H9 (cell line): Measurements from ENCODE around the gene ODAD4. TPM values are rescaled to one million over a fixed set of nuclear protein-coding genes. Genes with fewer than 3 reads are reported as not detected.

Experiments used
- DNase-seq: peaks from one replicate; pipeline ENCODE4 v3.0.0-alpha.2; 2017
- H2AFZ ChIP-seq: one replicate; pipeline ENCODE4 v1.6.1; 2013; ENCODE audit warnings: mild to moderate bottlenecking, low read length, control low read depth, moderate library complexity
- H2AK5ac ChIP-seq: 2 replicates; pipeline ENCODE4 v1.6.1; 2013; ENCODE audit warnings: low read length, control low read depth, mixed read lengths; ENCODE audit not compliant: insufficient read length
- H2BK120ac ChIP-seq: one replicate; pipeline ENCODE4 v1.6.1; 2013; ENCODE audit warnings: low read depth, mild to moderate bottlenecking, low read length, control low read depth, inconsistent platforms; ENCODE audit not compliant: poor library complexity, severe bottlenecking
- H2BK12ac ChIP-seq: 2 replicates; pipeline ENCODE4 v1.6.1; 2013; ENCODE audit warnings: low read length, control low read depth, mixed read lengths, low read depth; ENCODE audit not compliant: insufficient read length
- H2BK15ac ChIP-seq: 2 replicates; pipeline ENCODE4 v1.6.1; 2013; ENCODE audit warnings: low read depth, low read length, control low read depth
- H2BK20ac ChIP-seq: one replicate; pipeline ENCODE4 v1.6.1; 2013; ENCODE audit warnings: low read depth, mild to moderate bottlenecking, low read length, control low read depth, inconsistent platforms; ENCODE audit not compliant: poor library complexity, severe bottlenecking
- H2BK5ac ChIP-seq: 2 replicates; pipeline ENCODE4 v1.6.1; 2013; ENCODE audit warnings: low read length, control low read depth, mixed read lengths; ENCODE audit not compliant: insufficient read length
- H3K14ac ChIP-seq: 2 replicates; pipeline ENCODE4 v1.6.1; 2013; ENCODE audit warnings: low read length, control low read depth; ENCODE audit not compliant: insufficient read depth
- H3K18ac ChIP-seq: 2 replicates; pipeline ENCODE4 v1.6.1; 2013; ENCODE audit warnings: low read depth, mild to moderate bottlenecking, mixed read lengths, low read length, control low read depth; ENCODE audit not compliant: insufficient read length
- H3K23ac ChIP-seq: 2 replicates; pipeline ENCODE4 v1.6.1; 2013; ENCODE audit warnings: low read length, control low read depth, mixed read lengths, low read depth; ENCODE audit not compliant: insufficient read length
- H3K23me2 ChIP-seq: 2 replicates; pipeline ENCODE4 v1.6.1; 2013; ENCODE audit warnings: low read depth, mild to moderate bottlenecking, mixed read lengths, low read length, control low read depth; ENCODE audit not compliant: insufficient read length, poor library complexity, severe bottlenecking
- H3K27ac ChIP-seq: 2 replicates; pipeline ENCODE4 v1.5.1; 2013; ENCODE audit warnings: low read length, control low read depth, mixed read lengths, low read depth; ENCODE audit not compliant: insufficient read length
- H3K27me3 ChIP-seq: 2 replicates; pipeline ENCODE4 v1.6.1; 2013; ENCODE audit warnings: low read length, control low read depth, inconsistent platforms; ENCODE audit not compliant: insufficient read depth
- H3K4ac ChIP-seq: 2 replicates; pipeline ENCODE4 v1.6.1; 2013; ENCODE audit warnings: low read depth, mild to moderate bottlenecking, control low read depth, inconsistent platforms, low read length, moderate library complexity
- H3K4me1 ChIP-seq: 2 replicates; pipeline ENCODE4 v1.6.1; 2013; ENCODE audit warnings: low read length, control low read depth, inconsistent platforms; ENCODE audit not compliant: insufficient read depth
- H3K4me2 ChIP-seq: 2 replicates; pipeline ENCODE4 v1.6.1; 2013; ENCODE audit warnings: low read length, control low read depth, mixed read lengths; ENCODE audit not compliant: insufficient read length, insufficient read depth
- H3K56ac ChIP-seq: 2 replicates; pipeline ENCODE4 v1.6.1; 2013; ENCODE audit warnings: low read depth, mild to moderate bottlenecking, mixed read lengths, low read length, control low read depth; ENCODE audit not compliant: insufficient read length
- H3K79me1 ChIP-seq: 2 replicates; pipeline ENCODE4 v1.6.1; 2013; ENCODE audit warnings: low read depth, mild to moderate bottlenecking, moderate library complexity, low read length, control low read depth, inconsistent platforms; ENCODE audit not compliant: insufficient read depth, poor library complexity, severe bottlenecking
- H3K79me2 ChIP-seq: 2 replicates; pipeline ENCODE4 v1.6.1; 2013; ENCODE audit warnings: low read length, control low read depth, inconsistent platforms; ENCODE audit not compliant: insufficient read depth
- H3K9ac ChIP-seq: 2 replicates; pipeline ENCODE4 v1.6.1; 2013; ENCODE audit warnings: low read length, control low read depth, mixed read lengths; ENCODE audit not compliant: insufficient read length; ENCODE audit errors: extremely low read depth
- H3K9me3 ChIP-seq: one replicate; pipeline ENCODE4 v1.6.1; 2013; ENCODE audit warnings: low read depth, low read length, inconsistent platforms; ENCODE audit not compliant: control insufficient read depth
- H3T11ph ChIP-seq: one replicate; pipeline ENCODE4 v1.6.1; 2013; ENCODE audit warnings: mild to moderate bottlenecking, low read length, control low read depth, inconsistent platforms
- H4K20me1 ChIP-seq: one replicate; pipeline ENCODE4 v1.6.1; 2013; ENCODE audit not compliant: control insufficient read depth, insufficient read length, insufficient read depth
- H4K5ac ChIP-seq: 2 replicates; pipeline ENCODE4 v1.6.1; 2013; ENCODE audit warnings: low read depth, mild to moderate bottlenecking, mixed read lengths, low read length, control low read depth; ENCODE audit not compliant: insufficient read length
- H4K8ac ChIP-seq: replicated peaks from 2 replicates; pipeline ENCODE4 v1.6.1; 2013; ENCODE audit warnings: low read length, control low read depth, mixed read lengths, low read depth; ENCODE audit not compliant: insufficient read length
- H4K91ac ChIP-seq: 2 replicates; pipeline ENCODE4 v1.6.1; 2013; ENCODE audit warnings: low read depth, mild to moderate bottlenecking, moderate library complexity, mixed read lengths, low read length, control low read depth; ENCODE audit not compliant: insufficient read length
- H3K27ac Mint-ChIP-seq, 3 experiments: 2 replicates in 2 of 3; 3 replicates in 1 of 3; pipeline ENCODE4 v1.8.0; 2020 to 2021; ENCODE audit warnings: mixed read lengths in 3 of 3, mild to moderate bottlenecking in 1 of 3, moderate library complexity in 1 of 3
- H3K27me3 Mint-ChIP-seq: 2 replicates; pipeline ENCODE4 v1.8.0; 2021; ENCODE audit warnings: low read depth, mild to moderate bottlenecking, moderate library complexity, mixed read lengths
- H3K36me3 Mint-ChIP-seq, 3 experiments: 2 replicates in 2 of 3; 3 replicates in 1 of 3; pipeline ENCODE4 v1.8.0; 2020 to 2021; ENCODE audit warnings: low read depth in 3 of 3, mixed read lengths in 3 of 3; ENCODE audit not compliant: insufficient read depth in 1 of 3
- H3K4me1 Mint-ChIP-seq, 2 experiments: 2 replicates each; pipeline ENCODE4 v1.8.0; 2020; ENCODE audit warnings: mixed read lengths in 2 of 2
- H3K4me3 Mint-ChIP-seq, 2 experiments: 2 replicates in 1 of 2; 3 replicates in 1 of 2; pipeline ENCODE4 v1.8.0; 2020 to 2021; ENCODE audit warnings: mild to moderate bottlenecking in 2 of 2, mixed read lengths in 2 of 2, moderate library complexity in 1 of 2
- H3K9me3 Mint-ChIP-seq, 2 experiments: 2 replicates in 1 of 2; 3 replicates in 1 of 2; pipeline ENCODE4 v1.8.0; 2020; ENCODE audit warnings: mild to moderate bottlenecking in 2 of 2, mixed read lengths in 2 of 2, moderate library complexity in 1 of 2
- CTCF ChIP-seq: fragments of 200-600 bp; sonication (generic); conservative IDR thresholded peaks from 3 replicates; pipeline ENCODE4 v1.8.0; 2021; ENCODE audit warnings: antibody characterized with exemption, mild to moderate bottlenecking
- WGBS: extraction: QIAGEN DNeasy Blood & Tissue Kit; methylation state at CpG from one replicate; pipeline ENCODE4 v1.1.7; 2013; ENCODE audit warnings: missing lambda C conversion rate, low lambda C conversion rate, mixed read lengths; ENCODE audit not compliant: insufficient read length; ENCODE audit errors: extremely low coverage; 5-methylcytosine and 5-hydroxymethylcytosine counted together
- total RNA-seq: library from RNA; stranded (reverse); gene quantifications from 2 replicates; pipeline ENCODE4 v1.2.1, GENCODE V29; 2021

Gene ODAD4
- total RNA-seq, 1 experiment from 2014 or later, result 2.1 TPM

GRCh38 chr17:41939044-41939692 lies 8.8 kb downstream of the ODAD4 start:
- Histone ChIP-seq H4K20me1 (no peaks in the 10 kb centered on the region), H3K18ac (no peak overlapping the region), H3K27ac (no peak overlapping the region), H3K9me3 (no peaks in the 10 kb centered on the region), H2BK15ac (no peak overlapping the region), H2BK120ac (no peak overlapping the region), H3K56ac (no peak overlapping the region), H2AK5ac (no peak overlapping the region), H4K5ac (no peak overlapping the region), H3K79me2 (no peaks in the 10 kb centered on the region), H2BK12ac (no peak overlapping the region), H3K4ac (no peak overlapping the region), H2BK20ac (no peak overlapping the region), H3K23ac (no peak overlapping the region), H4K91ac (no peak overlapping the region), H3K79me1 (no peaks in the 10 kb centered on the region), H2AFZ (no peak overlapping the region), H3K27me3 (no peaks in the 10 kb centered on the region), H3K4me1 (no peaks in the 10 kb centered on the region), H3K4me2 (no peak overlapping the region), H4K8ac (no peak overlapping the region), H3K14ac (no peak overlapping the region), H3T11ph (no peak overlapping the region), H2BK5ac (no peak overlapping the region), H3K9ac (no peak overlapping the region), H3K23me2 (no peaks in the 10 kb centered on the region)
- no peak for DNase-seq
- Mint-ChIP-seq H3K27ac (peak overlapping the region in 1 of 3 experiments; percentile 49; a peak in 1 of 7 replicates), H3K4me1 (peaks cover 3 to 8% of the 10 kb centered on the region in 2 experiments; a peak in 3 of 4 replicates), H3K36me3 (peaks cover 0 to 3% (median 0%) of the 10 kb centered on the region in 3 experiments; a peak in 1 of 7 replicates), H3K27me3 (no peaks in the 10 kb centered on the region), H3K4me3 (no peak overlapping the region), H3K9me3 (no peaks in the 10 kb centered on the region; a peak in 1 of 5 replicates)
- no CpG with 5 or more reads among the region's 4 CpGs for WGBS
- TF ChIP-seq CTCF, result no peak
